OCI-LY3 (cell line): Measurements from ENCODE around the gene DDX10.

ENCODE experiments used
- CTCF ChIP-seq: fragments of 200-600, 300-600 bp; sonication (generic); IDR thresholded peaks from 2 replicates; pipeline ENCODE4 v1.5.1; 2014; ENCODE audit warnings: antibody characterized with exemption, low read length, low read depth
- EZH2phosphoT487 ChIP-seq: fragments of 200-600 bp; shearing (Covaris generic); IDR thresholded peaks from 2 replicates; pipeline ENCODE4 v1.6.1; 2018; ENCODE audit warnings: antibody characterized with exemption, mixed run types, low read depth

GRCh38 chr11:108805030-108805429 is 140.2 kb downstream of the DDX10 start:
- no peak for TF ChIP-seq CTCF
- TF ChIP-seq EZH2phosphoT487: no peak
